AG08395 (cell line): ENCODE results near the gene CCDC92.

Source experiments
- DNase-seq: peaks from one replicate; pipeline ENCODE4 v3.0.0; 2012; ENCODE audit warnings: mixed read lengths, low spot score

Gene CCDC92

GRCh38 chr12:123889848-123890535, 82.6 kb downstream of the CCDC92 start:
- no peak for DNase-seq

GRCh38 chr12:123888989-123889388, 83.6 kb downstream of the CCDC92 start:
- DNase-seq, result peak; percentile 34

GRCh38 chr12:123886931-123887582, 85.6 kb downstream of the CCDC92 start:
- no peak for DNase-seq

DNA sequence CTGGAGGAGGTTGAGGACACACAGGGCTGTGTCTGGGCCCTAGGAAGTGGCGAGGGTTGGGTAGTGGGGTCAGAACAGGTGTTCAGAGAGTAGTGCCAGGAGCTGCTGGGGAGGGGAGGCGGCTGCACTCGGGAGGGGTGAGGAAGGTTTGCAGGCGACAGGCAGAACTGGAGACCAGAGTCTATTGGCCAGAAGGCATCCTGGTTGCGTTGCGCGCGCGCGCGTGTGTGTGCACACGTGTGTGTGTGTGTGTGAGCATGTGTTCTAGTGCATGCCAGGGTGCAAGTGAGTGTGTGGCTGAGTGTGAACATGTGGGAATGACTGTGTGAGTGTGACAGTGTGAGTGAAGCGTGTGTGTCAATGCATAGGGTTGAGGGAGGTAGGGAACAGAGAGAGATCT, 86.4 kb downstream of the CCDC92 start:
- no peak for DNase-seq
